HEK293 (cell line): Measurements from ENCODE around the gene SAMHD1.

ENCODE experiments used
- CTCF ChIA-PET: fragments of 350-600 bp; formaldehyde crosslinking; extraction: SDS; loops from one replicate; lab custom pipeline; 2021; ENCODE audit warnings: antibody characterized with exemption; lab: Yijun Ruan, JAX
- POLR2A ChIA-PET: fragments of 300-600 bp; formaldehyde crosslinking; extraction: SDS; loops from one replicate; lab custom pipeline; 2020; ENCODE audit warnings: antibody characterized with exemption, inconsistent platforms; lab: Yijun Ruan, JAX
- H3K27ac ChIP-seq: fragments of 200-500 bp; sonication (Bioruptor generic); 2 replicates; pipeline ENCODE4 v1.5.1; 2014; ENCODE audit warnings: low read depth, low read length, control low read depth, inconsistent platforms; ENCODE audit errors: extremely low read depth
- H3K36me3 ChIP-seq, 2 experiments: fragments of 200-500 bp in 1 of 2; sonication (Bioruptor generic) in 1 of 2; 1 replicate in 1 of 2; 2 replicates in 1 of 2; pipeline ENCODE4 v1.5.1; 2014 to 2017; ENCODE audit warnings: inconsistent platforms in 2 of 2, low read length in 2 of 2; ENCODE audit not compliant: control insufficient read depth in 2 of 2, insufficient read depth in 1 of 2
- H3K4me1 ChIP-seq: fragments of 200-500 bp; sonication (Bioruptor generic); 2 replicates; pipeline ENCODE4 v1.5.1; 2014; ENCODE audit warnings: mild to moderate bottlenecking, low read length, inconsistent platforms; ENCODE audit not compliant: control insufficient read depth, insufficient read depth
- H3K4me3 ChIP-seq: 2 replicates; pipeline ENCODE4 v1.5.1; 2011; ENCODE audit warnings: low read depth, mild to moderate bottlenecking, control low read depth, low read length, moderate library complexity
- H3K9me3 ChIP-seq: fragments of 200-500 bp; sonication (Bioruptor generic); 2 replicates; pipeline ENCODE4 v1.5.1; 2014; ENCODE audit warnings: low read depth, low read length, inconsistent platforms; ENCODE audit not compliant: control insufficient read depth, insufficient read depth
- ELK4 ChIP-seq: IDR thresholded peaks from 2 replicates; pipeline ENCODE4 v1.6.1; 2011; ENCODE audit warnings: mild to moderate bottlenecking, low read depth, low read length, borderline replicate concordance
- FEZF1 ChIP-seq: fragments of 450-650 bp; formaldehyde crosslinking; IDR thresholded peaks from 2 replicates; pipeline ENCODE4 v1.5.1; 2016; ENCODE audit warnings: missing biosample characterization, missing genetic modification characterization
- HOXC10 ChIP-seq: sonication (generic); formaldehyde crosslinking; IDR thresholded peaks from 2 replicates; pipeline ENCODE4 v1.8.1; 2023; ENCODE audit warnings: mild to moderate bottlenecking, missing genetic modification reagents
- KLF10 ChIP-seq: fragments of 450-650 bp; IDR thresholded peaks from 2 replicates; pipeline ENCODE4 v1.5.1; 2018; ENCODE audit warnings: missing biosample characterization, mild to moderate bottlenecking, missing genetic modification characterization
- KLF16 ChIP-seq: fragments of 450-650 bp; formaldehyde crosslinking; IDR thresholded peaks from 2 replicates; pipeline ENCODE4 v1.5.1; 2017; ENCODE audit warnings: missing biosample characterization, missing genetic modification characterization
- MEIS1 ChIP-seq: sonication (generic); formaldehyde crosslinking; IDR thresholded peaks from 2 replicates; pipeline ENCODE4 v1.8.1; 2022; ENCODE audit warnings: missing genetic modification reagents, mild to moderate bottlenecking, borderline replicate concordance
- TSHZ1 ChIP-seq: fragments of 450-650 bp; formaldehyde crosslinking; IDR thresholded peaks from 2 replicates; pipeline ENCODE4 v1.5.1; 2016; ENCODE audit warnings: missing biosample characterization, missing genetic modification characterization, borderline replicate concordance
- ZBTB1 ChIP-seq: fragments of 450-650 bp; formaldehyde crosslinking; IDR thresholded peaks from 2 replicates; pipeline ENCODE4 v1.5.1; 2016; ENCODE audit warnings: missing biosample characterization, missing genetic modification characterization
- ZNF114 ChIP-seq: fragments of 450-650 bp; formaldehyde crosslinking; IDR thresholded peaks from 2 replicates; pipeline ENCODE4 v1.5.0; 2017; ENCODE audit warnings: missing biosample characterization, missing genetic modification characterization
- ZNF202 ChIP-seq: fragments of 450-650 bp; formaldehyde crosslinking; IDR thresholded peaks from 2 replicates; pipeline ENCODE4 v1.5.1; 2016; ENCODE audit warnings: missing biosample characterization, missing genetic modification characterization, borderline replicate concordance
- ZNF488 ChIP-seq: fragments of 450-650 bp; formaldehyde crosslinking; IDR thresholded peaks from 2 replicates; pipeline ENCODE4 v1.5.1; 2016; ENCODE audit warnings: missing biosample characterization, missing genetic modification characterization
- ZNF510 ChIP-seq: fragments of 450-650 bp; formaldehyde crosslinking; IDR thresholded peaks from 2 replicates; pipeline ENCODE4 v1.5.1; 2018; ENCODE audit warnings: mild to moderate bottlenecking, missing genetic modification characterization, missing biosample characterization; ENCODE audit not compliant: insufficient replicate concordance
- ZNF521 ChIP-seq: fragments of 450-650 bp; formaldehyde crosslinking; IDR thresholded peaks from 2 replicates; pipeline ENCODE4 v1.5.1; 2017; ENCODE audit warnings: missing biosample characterization, mild to moderate bottlenecking, missing genetic modification characterization
- ZNF555 ChIP-seq: fragments of 450-650 bp; formaldehyde crosslinking; conservative IDR thresholded peaks from 2 replicates; pipeline ENCODE4 v1.5.1; 2017; ENCODE audit warnings: missing biosample characterization, mild to moderate bottlenecking, missing genetic modification characterization, inconsistent platforms
- ZNF639 ChIP-seq: fragments of 450-650 bp; formaldehyde crosslinking; IDR thresholded peaks from 2 replicates; pipeline ENCODE4 v1.5.1; 2016; ENCODE audit warnings: missing biosample characterization, missing genetic modification characterization
- ZSCAN16 ChIP-seq: fragments of 450-650 bp; formaldehyde crosslinking; IDR thresholded peaks from 2 replicates; pipeline ENCODE4 v1.5.1; 2016; ENCODE audit warnings: missing biosample characterization, missing genetic modification characterization

The SAMHD1 gene

GRCh38 chr20:36971103-36971502, 19.6 kb upstream of the SAMHD1 start:
- H3K4me3 ChIP-seq, result no peak overlapping the region
- H3K9me3 ChIP-seq, result no peaks in the 10 kb centered on the region
- TF ChIP-seq ZSCAN16 (tag by site-specific recombination) (no peak), FEZF1 (tag by site-specific recombination) (no peak), KLF16 (tag by site-specific recombination) (no peak), ZNF488 (tag by site-specific recombination) (no peak), MEIS1 (CRISPR knock-in tag) (no peak), HOXC10 (CRISPR knock-in tag) (no peak), ZNF510 (tag by site-specific recombination) (no peak), TSHZ1 (tag by site-specific recombination) (no peak), ZBTB1 (tag by site-specific recombination) (no peak), ELK4 (no peak), KLF10 (tag by site-specific recombination) (no peak), ZNF202 (tag by site-specific recombination) (no peak), ZNF521 (tag by site-specific recombination) (no peak)
- ChIA-PET POLR2A (no interaction called here), CTCF (no interaction called here)
- H3K27ac ChIP-seq, result no peak overlapping the region
- H3K4me1 ChIP-seq, result no peaks in the 10 kb centered on the region
- H3K36me3 ChIP-seq, result no peaks in the 10 kb centered on the region

GRCh38 chr20:36969478-36970186, 18.1 kb upstream of the SAMHD1 start:
- CTCF ChIA-PET, result interaction anchor here (0.7 kb wide), 1 partner anchor 20 kb away, joined by 3 read pairs; no protein-coding TSS in a partner anchor
- POLR2A ChIA-PET, result no interaction called here
- TF ChIP-seq ZNF114 (no peak), ZNF639 (tag by site-specific recombination) (no peak), ZNF555 (no peak)
- TF ChIP-seq, all 188 proteins: peak for 0
- no peaks in the 10 kb centered on the region for H3K9me3 ChIP-seq
- H3K4me3 ChIP-seq, result no peak overlapping the region
- H3K27ac ChIP-seq, result no peak overlapping the region
- no peaks in the 10 kb centered on the region for H3K36me3 ChIP-seq
- no peaks in the 10 kb centered on the region for H3K4me1 ChIP-seq
